Activated T-helper 1 cell treated with Interleukin-2 at 50 U/mL for 16 hours (primary cell): Measurements from ENCODE around the gene PLK2.

Experiments used
- DNase-seq: peaks from one replicate; pipeline ENCODE4 v3.0.0-alpha.2; 2020; ENCODE audit warnings: low read depth

PLK2 gene

GRCh38 chr5:58460002-58460731, at the start of gene PLK2:
PLK2 (minus strand) TSS chr5:58460086; CDS start chr5:58459959, 127 bp downstream.
- peak; percentile 86 for DNase-seq

- DNase-seq = no peak
These were observed 47.8 kb upstream of the PLK2 start for GRCh38 chr5:58507715-58508114.

- no peak for DNase-seq
These were observed 46.2 kb upstream of the PLK2 start for GRCh38 chr5:58505971-58506640.

- DNase-seq = no peak
These were observed 45.6 kb upstream of the PLK2 start for GRCh38 chr5:58505502-58505901.

GRCh38 chr5:58504766-58505165, 44.9 kb upstream of the PLK2 start:
- no peak for DNase-seq

GRCh38 chr5:58503390-58504046, 43.6 kb upstream of the PLK2 start:
- no peak for DNase-seq

- DNase-seq = no peak
These were observed 42.0 kb upstream of the PLK2 start for GRCh38 chr5:58501778-58502417.

GRCh38 chr5:58499941-58500340, 40.1 kb upstream of the PLK2 start:
- no peak for DNase-seq

- no peak for DNase-seq
These were observed 39.3 kb upstream of the PLK2 start for GRCh38 chr5:58499231-58499630.

GRCh38 chr5:58498340-58498942, 38.6 kb upstream of the PLK2 start:
- no peak for DNase-seq

- no peak for DNase-seq
These were observed 38.0 kb upstream of the PLK2 start for GRCh38 chr5:58497921-58498320.

GRCh38 chr5:58497386-58497785, 37.5 kb upstream of the PLK2 start:
- no peak for DNase-seq

- DNase-seq = no peak
These were observed 36.6 kb upstream of the PLK2 start for GRCh38 chr5:58496488-58496887.

- no peak for DNase-seq
These were observed 33.3 kb upstream of the PLK2 start for GRCh38 chr5:58493141-58493540.

GRCh38 chr5:58491216-58491892, 31.5 kb upstream of the PLK2 start, which contains the start of gene GAPT:
GAPT (plus strand) TSS chr5:58491435; CDS start chr5:58494537, 3,102 bp downstream.
- no peak for DNase-seq

- no peak for DNase-seq
These were observed 30.6 kb upstream of the PLK2 start for GRCh38 chr5:58490402-58491050.

GRCh38 chr5:58486290-58486689, 26.4 kb upstream of the PLK2 start:
- no peak for DNase-seq

GRCh38 chr5:58484505-58484904, 24.6 kb upstream of the PLK2 start:
- no peak for DNase-seq

GRCh38 chr5:58482536-58482935, 22.6 kb upstream of the PLK2 start:
- DNase-seq = no peak

GRCh38 chr5:58481828-58482227, 21.9 kb upstream of the PLK2 start:
- DNase-seq = no peak

- DNase-seq = no peak
These were observed 21.3 kb upstream of the PLK2 start for GRCh38 chr5:58481066-58481676.
